Neural crest cell (in vitro differentiated cells): ENCODE measurements around the gene MYO1B. TPM values are rescaled to one million over a fixed set of nuclear protein-coding genes. Genes with fewer than 3 reads are reported as not detected.

Source experiments
- DNase-seq: peaks from one replicate; pipeline ENCODE4 v3.0.0; 2021; ENCODE audit warnings: low read depth, mixed read lengths, low spot score
- H3K27ac Mint-ChIP-seq: one replicate; pipeline ENCODE4 v1.8.0; 2021; ENCODE audit warnings: mild to moderate bottlenecking, mixed read lengths; ENCODE audit not compliant: unreplicated experiment
- H3K27me3 Mint-ChIP-seq: 2 replicates; pipeline ENCODE4 v1.8.0; 2021; ENCODE audit warnings: low read depth, mild to moderate bottlenecking, mixed read lengths
- H3K36me3 Mint-ChIP-seq: 2 replicates; pipeline ENCODE4 v1.8.0; 2021; ENCODE audit warnings: low read depth, mild to moderate bottlenecking, mixed read lengths
- H3K4me1 Mint-ChIP-seq: 2 replicates; pipeline ENCODE4 v1.8.0; 2021; ENCODE audit warnings: mixed read lengths
- H3K4me3 Mint-ChIP-seq: one replicate; pipeline ENCODE4 v1.8.0; 2021; ENCODE audit warnings: mild to moderate bottlenecking, mixed read lengths
- H3K9me3 Mint-ChIP-seq: 2 replicates; pipeline ENCODE4 v1.8.0; 2021; ENCODE audit warnings: mixed read lengths
- CTCF ChIP-seq: fragments of 200-600 bp; sonication (generic); conservative IDR thresholded peaks from 2 replicates; pipeline ENCODE4 v1.5.0; 2021; ENCODE audit warnings: antibody characterized with exemption, mild to moderate bottlenecking
- total RNA-seq: library from RNA; stranded (reverse); gene quantifications from 2 replicates; pipeline ENCODE4 v1.2.1, GENCODE V29; 2021

MYO1B gene
- total RNA-seq, 1 donor from 2014 or later, result 116 TPM

- Mint-ChIP-seq H3K36me3 (peaks cover 11% of the 10 kb centered on the region), H3K9me3 (peaks cover 11% of the 10 kb centered on the region)
Measured at GRCh38 chr2:191212119-191212518, 33.1 kb upstream of the MYO1B start.

GRCh38 chr2:191213333-191213732 is 31.9 kb upstream of the MYO1B start:
- peaks cover 6% of the 10 kb centered on the region for H3K4me1 Mint-ChIP-seq
- TF ChIP-seq CTCF, result no peak
- H3K4me3 Mint-ChIP-seq, result no peak overlapping the region
- peaks cover 8% of the 10 kb centered on the region for H3K36me3 Mint-ChIP-seq
- no peaks in the 10 kb centered on the region for H3K27me3 Mint-ChIP-seq
- no peak overlapping the region for H3K27ac Mint-ChIP-seq
- peaks cover 9% of the 10 kb centered on the region for H3K9me3 Mint-ChIP-seq
- DNase-seq, result no peak

More at GRCh38 chr2:191212119-191212518, 33.1 kb upstream of the MYO1B start:
- no peak for TF ChIP-seq CTCF
- Mint-ChIP-seq H3K27me3 (no peaks in the 10 kb centered on the region), H3K4me3 (no peak overlapping the region), H3K4me1 (peaks cover 3% of the 10 kb centered on the region), H3K27ac (no peak overlapping the region)
- no peak for DNase-seq

- Mint-ChIP-seq H3K27me3 (no peaks in the 10 kb centered on the region), H3K9me3 (peaks cover 9% of the 10 kb centered on the region), H3K4me3 (no peak overlapping the region), H3K36me3 (peaks cover 8% of the 10 kb centered on the region), H3K4me1 (peaks cover 8% of the 10 kb centered on the region), H3K27ac (no peak overlapping the region)
- TF ChIP-seq CTCF, result no peak
- no peak for DNase-seq
Measured at GRCh38 chr2:191215230-191215629, 30.0 kb upstream of the MYO1B start.

- Mint-ChIP-seq H3K4me1 (peaks cover 8% of the 10 kb centered on the region), H3K36me3 (peaks cover 6% of the 10 kb centered on the region), H3K27ac (no peak overlapping the region), H3K9me3 (peaks cover 6% of the 10 kb centered on the region), H3K27me3 (no peaks in the 10 kb centered on the region), H3K4me3 (no peak overlapping the region)
- no peak for DNase-seq
- TF ChIP-seq CTCF, result no peak
Measured at GRCh38 chr2:191215666-191216065, 29.5 kb upstream of the MYO1B start.

- TF ChIP-seq CTCF, result no peak
- Mint-ChIP-seq H3K27ac (no peak overlapping the region), H3K27me3 (no peaks in the 10 kb centered on the region), H3K4me1 (peaks cover 8% of the 10 kb centered on the region), H3K36me3 (no peaks in the 10 kb centered on the region), H3K9me3 (peaks cover 3% of the 10 kb centered on the region), H3K4me3 (no peak overlapping the region)
- no peak for DNase-seq
Measured at GRCh38 chr2:191217580-191217979, 27.6 kb upstream of the MYO1B start.
